WTC11 (cell line): ENCODE data around the gene ELMO1. TPM values are rescaled to one million over a fixed set of nuclear protein-coding genes. Genes with fewer than 3 reads are reported as not detected.

Experiments
- ATAC-seq: fragments of 200-7000 bp; cut with Tn5 transposase; 2 replicates; pipeline ENCODE4 v1.10.0; 2021; ENCODE audit warnings: mild to moderate bottlenecking, moderate library complexity
- CTCF ChIA-PET: fragments of 300-600 bp; sonication (Branson Sonifier 250); formaldehyde crosslinking; loops from one replicate; lab custom pipeline; 2021; ENCODE audit warnings: antibody characterized with exemption; lab: Charles Lee
- POLR2A ChIA-PET: fragments of 350-600 bp; sonication (Branson Sonifier 250); formaldehyde crosslinking; loops from one replicate; lab custom pipeline; 2021; ENCODE audit warnings: antibody characterized with exemption; lab: Charles Lee
- DNase-seq: peaks from one replicate; pipeline ENCODE4 v3.0.0; 2021; ENCODE audit warnings: low spot score
- H3K27ac Mint-ChIP-seq: 2 replicates; pipeline ENCODE4 v1.8.0; 2021; ENCODE audit warnings: mixed read lengths
- H3K27me3 Mint-ChIP-seq: 2 replicates; pipeline ENCODE4 v1.8.0; 2021; ENCODE audit warnings: low read depth, mild to moderate bottlenecking, moderate library complexity, mixed read lengths
- H3K36me3 Mint-ChIP-seq: 2 replicates; pipeline ENCODE4 v1.8.0; 2021; ENCODE audit warnings: mixed read lengths
- H3K4me1 Mint-ChIP-seq: 2 replicates; pipeline ENCODE4 v1.8.0; 2022; ENCODE audit warnings: mixed read lengths
- H3K4me3 Mint-ChIP-seq: 2 replicates; pipeline ENCODE4 v1.8.0; 2021; ENCODE audit warnings: mild to moderate bottlenecking, moderate library complexity, mixed read lengths
- H3K9me3 Mint-ChIP-seq: 2 replicates; pipeline ENCODE4 v1.8.0; 2021; ENCODE audit warnings: mixed read lengths
- FOXK1 ChIP-seq: sonication (generic); formaldehyde crosslinking; IDR thresholded peaks from 2 replicates; pipeline ENCODE4 v1.8.0; 2022; ENCODE audit warnings: mild to moderate bottlenecking, moderate library complexity, missing genetic modification reagents
- KAT7 ChIP-seq: sonication (generic); formaldehyde crosslinking; IDR thresholded peaks from 2 replicates; pipeline ENCODE4 v1.8.1; 2023; ENCODE audit warnings: missing genetic modification reagents, mild to moderate bottlenecking, borderline replicate concordance
- NFYB ChIP-seq: sonication (generic); formaldehyde crosslinking; conservative IDR thresholded peaks from 2 replicates; pipeline ENCODE4 v1.8.0; 2022; ENCODE audit warnings: low read depth, missing genetic modification reagents
- PRDM15 ChIP-seq: sonication (generic); formaldehyde crosslinking; IDR thresholded peaks from 2 replicates; pipeline ENCODE4 v1.8.0; 2022; ENCODE audit warnings: missing genetic modification reagents
- RELA ChIP-seq: sonication (generic); formaldehyde crosslinking; IDR thresholded peaks from 2 replicates; pipeline ENCODE4 v1.8.1; 2022; ENCODE audit warnings: missing genetic modification reagents, mild to moderate bottlenecking, borderline replicate concordance
- RORB ChIP-seq: fragments of 250-450 bp; sonication (Bioruptor Pico); IDR thresholded peaks from 2 replicates; pipeline ENCODE4 v1.9.0; 2021; ENCODE audit warnings: mild to moderate bottlenecking
- SOX15 ChIP-seq: fragments of 250-450 bp; sonication (Bioruptor Pico); IDR thresholded peaks from 2 replicates; pipeline ENCODE4 v1.9.0; 2021; ENCODE audit warnings: mild to moderate bottlenecking
- STAT6 ChIP-seq: sonication (generic); formaldehyde crosslinking; conservative IDR thresholded peaks from 2 replicates; pipeline ENCODE4 v1.8.1; 2023; ENCODE audit warnings: mild to moderate bottlenecking, low read depth, missing genetic modification reagents, moderate library complexity
- ZNF121 ChIP-seq: sonication (generic); formaldehyde crosslinking; IDR thresholded peaks from 2 replicates; pipeline ENCODE4 v1.8.0; 2023; ENCODE audit warnings: missing genetic modification reagents
- ZNF263 ChIP-seq: sonication (generic); formaldehyde crosslinking; IDR thresholded peaks from 2 replicates; pipeline ENCODE4 v1.8.1; 2022; ENCODE audit warnings: low read depth, mild to moderate bottlenecking, moderate library complexity, missing genetic modification reagents
- ZNF317 ChIP-seq: sonication (generic); formaldehyde crosslinking; IDR thresholded peaks from 2 replicates; pipeline ENCODE4 v1.8.1; 2023; ENCODE audit warnings: low read depth, mild to moderate bottlenecking, moderate library complexity, missing genetic modification reagents, borderline replicate concordance
- total RNA-seq: library from RNA; stranded (reverse); gene quantifications from 3 replicates; pipeline ENCODE4 v1.2.3, GENCODE V29; 2021
- TF ChIP-seq, protein P1 (sequence below): sonication (generic); formaldehyde crosslinking; IDR thresholded peaks from 2 replicates; pipeline ENCODE4 v1.8.1; 2022; ENCODE audit warnings: mild to moderate bottlenecking, missing genetic modification reagents, moderate library complexity, borderline replicate concordance
- TF ChIP-seq, protein P2 (sequence below): sonication (generic); formaldehyde crosslinking; IDR thresholded peaks from 2 replicates; pipeline ENCODE4 v1.8.1; 2022; ENCODE audit warnings: low read depth, mild to moderate bottlenecking, moderate library complexity, missing genetic modification reagents, borderline replicate concordance
- TF ChIP-seq, protein P3 (sequence below): sonication (generic); formaldehyde crosslinking; IDR thresholded peaks from 2 replicates; pipeline ENCODE4 v1.8.0; 2022; ENCODE audit warnings: mild to moderate bottlenecking, missing genetic modification reagents

The ELMO1 gene
- total RNA-seq, 1 experiment from 2014 or later: 19.4 TPM

DNA sequence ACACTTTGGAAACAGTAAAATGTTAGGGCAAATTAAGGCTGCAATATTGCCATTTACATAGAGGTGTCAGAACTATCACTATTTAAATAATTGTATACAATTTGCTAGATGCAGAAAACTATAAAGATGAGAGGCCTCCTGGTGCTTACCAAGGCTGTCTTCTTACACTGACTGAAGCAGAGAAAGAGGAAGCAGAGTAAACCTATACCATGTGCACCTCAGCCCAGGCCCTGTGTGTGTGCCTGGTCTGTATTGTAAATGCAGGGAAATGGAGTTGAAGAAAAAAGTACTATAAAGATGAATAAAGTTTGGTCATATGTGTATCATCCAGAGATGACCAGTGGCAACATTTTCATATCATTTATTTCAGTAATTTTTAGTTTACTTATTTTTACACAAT lies 29.2 kb downstream of the ELMO1 start:
- no peaks in the 10 kb centered on the region for H3K36me3 Mint-ChIP-seq
- TF ChIP-seq NFYB (CRISPR knock-in tag) (no peak), FOXK1 (CRISPR knock-in tag) (no peak), STAT6 (no peak), RORB (no peak), ZNF121 (CRISPR knock-in tag) (no peak), ZNF263 (CRISPR knock-in tag) (no peak)
- TF ChIP-seq, protein P1, sequence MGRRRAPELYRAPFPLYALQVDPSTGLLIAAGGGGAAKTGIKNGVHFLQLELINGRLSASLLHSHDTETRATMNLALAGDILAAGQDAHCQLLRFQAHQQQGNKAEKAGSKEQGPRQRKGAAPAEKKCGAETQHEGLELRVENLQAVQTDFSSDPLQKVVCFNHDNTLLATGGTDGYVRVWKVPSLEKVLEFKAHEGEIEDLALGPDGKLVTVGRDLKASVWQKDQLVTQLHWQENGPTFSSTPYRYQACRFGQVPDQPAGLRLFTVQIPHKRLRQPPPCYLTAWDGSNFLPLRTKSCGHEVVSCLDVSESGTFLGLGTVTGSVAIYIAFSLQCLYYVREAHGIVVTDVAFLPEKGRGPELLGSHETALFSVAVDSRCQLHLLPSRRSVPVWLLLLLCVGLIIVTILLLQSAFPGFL (CRISPR knock-in tag): no peak
- ChIA-PET POLR2A (no interaction called here), CTCF (no interaction called here)
- H3K9me3 Mint-ChIP-seq: no peaks in the 10 kb centered on the region
- H3K4me3 Mint-ChIP-seq: no peak overlapping the region
- ATAC-seq: no peak
- no peaks in the 10 kb centered on the region for H3K27me3 Mint-ChIP-seq
- H3K27ac Mint-ChIP-seq: no peak overlapping the region
- peaks cover 20% of the 10 kb centered on the region for H3K4me1 Mint-ChIP-seq
- no peak for DNase-seq

DNA sequence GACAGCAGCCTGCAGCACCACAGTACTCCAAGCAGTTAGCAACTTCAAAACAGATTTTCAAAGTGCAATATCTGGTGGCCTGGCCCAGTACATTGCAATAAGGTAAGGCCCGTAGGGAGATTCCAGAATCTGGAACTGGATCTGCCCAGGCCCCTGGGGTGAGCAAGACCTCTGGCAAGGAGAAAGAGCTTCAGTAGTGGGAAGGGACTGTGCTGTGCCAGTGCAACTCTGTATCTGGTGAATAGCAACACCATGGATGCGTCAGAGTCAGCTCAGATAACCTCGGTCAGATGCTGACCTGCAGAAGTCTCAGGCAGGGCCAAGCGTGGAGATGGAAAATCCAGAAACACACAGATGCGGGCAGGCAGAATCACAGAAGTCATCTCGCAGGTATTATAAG lies 30.3 kb downstream of the ELMO1 start:
- Mint-ChIP-seq H3K4me3 (no peak overlapping the region), H3K27me3 (no peaks in the 10 kb centered on the region), H3K36me3 (no peaks in the 10 kb centered on the region; the same call in 1 of the 2 replicates), H3K9me3 (peaks cover under 1% of the 10 kb centered on the region; the same call in 1 of the 2 replicates), H3K27ac (no peak overlapping the region; the same call in 1 of the 2 replicates), H3K4me1 (peaks cover 20% of the 10 kb centered on the region)
- DNase-seq (no peak), ATAC-seq (no peak)
- ChIA-PET POLR2A (no interaction called here), CTCF (interaction anchor here (1.5 kb wide), 1 partner anchor 73 kb away, joined by 4 read pairs; no protein-coding TSS in a partner anchor)
- TF ChIP-seq RELA (CRISPR knock-in tag) (no peak), PRDM15 (CRISPR knock-in tag) (no peak), SOX15 (no peak), ZNF317 (CRISPR knock-in tag) (no peak), KAT7 (CRISPR knock-in tag) (no peak)
- TF ChIP-seq, protein P2, sequence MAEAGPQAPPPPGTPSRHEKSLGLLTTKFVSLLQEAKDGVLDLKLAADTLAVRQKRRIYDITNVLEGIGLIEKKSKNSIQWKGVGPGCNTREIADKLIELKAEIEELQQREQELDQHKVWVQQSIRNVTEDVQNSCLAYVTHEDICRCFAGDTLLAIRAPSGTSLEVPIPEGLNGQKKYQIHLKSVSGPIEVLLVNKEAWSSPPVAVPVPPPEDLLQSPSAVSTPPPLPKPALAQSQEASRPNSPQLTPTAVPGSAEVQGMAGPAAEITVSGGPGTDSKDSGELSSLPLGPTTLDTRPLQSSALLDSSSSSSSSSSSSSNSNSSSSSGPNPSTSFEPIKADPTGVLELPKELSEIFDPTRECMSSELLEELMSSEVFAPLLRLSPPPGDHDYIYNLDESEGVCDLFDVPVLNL (CRISPR knock-in tag): no peak
- TF ChIP-seq, protein P3, sequence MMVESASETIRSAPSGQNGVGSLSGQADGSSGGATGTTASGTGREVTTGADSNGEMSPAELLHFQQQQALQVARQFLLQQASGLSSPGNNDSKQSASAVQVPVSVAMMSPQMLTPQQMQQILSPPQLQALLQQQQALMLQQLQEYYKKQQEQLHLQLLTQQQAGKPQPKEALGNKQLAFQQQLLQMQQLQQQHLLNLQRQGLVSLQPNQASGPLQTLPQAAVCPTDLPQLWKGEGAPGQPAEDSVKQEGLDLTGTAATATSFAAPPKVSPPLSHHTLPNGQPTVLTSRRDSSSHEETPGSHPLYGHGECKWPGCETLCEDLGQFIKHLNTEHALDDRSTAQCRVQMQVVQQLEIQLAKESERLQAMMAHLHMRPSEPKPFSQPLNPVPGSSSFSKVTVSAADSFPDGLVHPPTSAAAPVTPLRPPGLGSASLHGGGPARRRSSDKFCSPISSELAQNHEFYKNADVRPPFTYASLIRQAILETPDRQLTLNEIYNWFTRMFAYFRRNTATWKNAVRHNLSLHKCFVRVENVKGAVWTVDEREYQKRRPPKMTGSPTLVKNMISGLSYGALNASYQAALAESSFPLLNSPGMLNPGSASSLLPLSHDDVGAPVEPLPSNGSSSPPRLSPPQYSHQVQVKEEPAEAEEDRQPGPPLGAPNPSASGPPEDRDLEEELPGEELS: no peak
